HCT116 (cell line): ENCODE data around the gene UBE2E1. TPM values are rescaled to one million over a fixed set of nuclear protein-coding genes. Genes with fewer than 3 reads are reported as not detected.

Experiments
- ATAC-seq: fragments of 200-7000 bp; cut with Tn5 transposase; 2 replicates; pipeline ENCODE4 v1.9.1; 2020; ENCODE audit warnings: mild to moderate bottlenecking, moderate library complexity
- BruUV-seq: library from RNA; stranded (reverse); fragments of 400-500 nt; replicated peaks from 2 replicates; lab custom pipeline; 2021; lab: Mats Ljungman, UMichigan
- CTCF ChIA-PET: fragments of 300-600 bp; sonication (Branson Sonifier 250); formaldehyde crosslinking; loops from one replicate; lab custom pipeline; 2021; ENCODE audit warnings: antibody characterized with exemption; lab: Charles Lee
- POLR2A ChIA-PET: fragments of 300-600, 350-600 bp; sonication (Branson Sonifier 250); formaldehyde crosslinking; loops from one replicate; lab custom pipeline; 2021; ENCODE audit warnings: antibody characterized with exemption; lab: Charles Lee
- RAD21 ChIA-PET, 2 experiments: fragments of 300-600 bp; sonication (Branson Sonifier 250); formaldehyde crosslinking; loops; one replicate each; lab custom pipeline; 2023; ENCODE audit warnings: low total read pairs in 2 of 2; ENCODE audit not compliant: uncharacterized antibody in 2 of 2, unreplicated experiment in 2 of 2, low non-redundant PET in 1 of 2; lab: Charles Lee
- DNase-seq: peaks from one replicate; pipeline ENCODE4 v3.0.0-alpha.2; 2010; ENCODE audit warnings: low read depth, low spot score
- H2AFZ ChIP-seq: fragments of 200-600 bp; shearing (Covaris generic), sonication (generic); 2 replicates; pipeline ENCODE4 v1.6.1; 2017; ENCODE audit warnings: low read depth, mixed run types, mixed read lengths, antibody characterized with exemption, low read length; ENCODE audit not compliant: poor library complexity, severe bottlenecking
- H3K27ac ChIP-seq: 2 replicates; pipeline ENCODE4 v1.5.1; 2012; ENCODE audit warnings: low read depth, low read length
- H3K27me3 ChIP-seq: fragments of 200-600 bp; sonication (generic); 2 replicates; pipeline ENCODE4 v1.6.1; 2016; ENCODE audit warnings: mixed run types, low read length, mixed read lengths; ENCODE audit not compliant: insufficient read depth
- H3K36me3 ChIP-seq, 2 experiments: fragments of 200-500 bp in 1 of 2; fragments of 200-600 bp in 1 of 2; sonication (Bioruptor generic) in 1 of 2; sonication (generic) in 1 of 2; 2 replicates each; pipeline versions ENCODE4 v1.5.1 to v1.6.1; 2014 to 2016; ENCODE audit warnings: low read length in 2 of 2, inconsistent platforms in 1 of 2, mixed read lengths in 1 of 2, mixed run types in 1 of 2; ENCODE audit not compliant: insufficient read depth in 2 of 2, control insufficient read depth in 1 of 2
- H3K4me1 ChIP-seq, 2 experiments: fragments of 200-600 bp in 1 of 2; sonication (generic) in 1 of 2; 2 replicates each; pipeline versions ENCODE4 v1.5.1 to v1.6.1; 2012 to 2017; ENCODE audit warnings: low read length in 2 of 2, inconsistent platforms in 1 of 2, mild to moderate bottlenecking in 1 of 2, mixed read lengths in 1 of 2, mixed run types in 1 of 2, moderate library complexity in 1 of 2; ENCODE audit not compliant: insufficient read depth in 2 of 2, control insufficient read depth in 1 of 2
- H3K4me2 ChIP-seq: fragments of 200-600 bp; sonication (generic); 2 replicates; pipeline ENCODE4 v1.6.1; 2017; ENCODE audit warnings: mixed run types, low read length, mixed read lengths
- H3K4me3 ChIP-seq, 2 experiments: fragments of 200-600 bp in 1 of 2; sonication (generic) in 1 of 2; replicated peaks in 1 of 2; 2 replicates each; pipeline ENCODE4 v1.5.1; 2011 to 2016; ENCODE audit warnings: low read length in 2 of 2, control low read depth in 1 of 2, low read depth in 1 of 2, mild to moderate bottlenecking in 1 of 2, mixed read lengths in 1 of 2, mixed run types in 1 of 2
- H3K79me2 ChIP-seq: fragments of 200-600 bp; sonication (generic); 2 replicates; pipeline ENCODE4 v1.6.1; 2017; ENCODE audit warnings: mild to moderate bottlenecking, mixed run types, low read length, moderate library complexity, mixed read lengths; ENCODE audit not compliant: insufficient read depth
- H3K9ac ChIP-seq: fragments of 200-600 bp; sonication (generic); 2 replicates; pipeline ENCODE4 v1.6.1; 2016; ENCODE audit warnings: low read length, mixed read lengths
- H3K9me2 ChIP-seq: fragments of 200-600 bp; sonication (generic), shearing (Covaris generic); 2 replicates; pipeline ENCODE4 v1.6.1; 2017; ENCODE audit warnings: mixed run types, mild to moderate bottlenecking, moderate library complexity; ENCODE audit not compliant: insufficient read depth
- H3K9me3 ChIP-seq, 2 experiments: fragments of 200-500 bp in 1 of 2; fragments of 200-600 bp in 1 of 2; sonication (Bioruptor generic) in 1 of 2; sonication (generic) in 1 of 2; 2 replicates each; pipeline ENCODE4 v1.6.1; 2014 to 2017; ENCODE audit warnings: low read length in 2 of 2, mixed read lengths in 2 of 2, inconsistent platforms in 1 of 2, low read depth in 1 of 2, mild to moderate bottlenecking in 1 of 2, mixed run types in 1 of 2, moderate library complexity in 1 of 2; ENCODE audit not compliant: control insufficient read depth in 1 of 2, insufficient read depth in 1 of 2
- H4K20me1 ChIP-seq: fragments of 200-600 bp; sonication (generic), shearing (Covaris generic); 2 replicates; pipeline ENCODE4 v1.6.1; 2017; ENCODE audit warnings: mixed run types, mild to moderate bottlenecking, moderate library complexity; ENCODE audit not compliant: insufficient read depth
- ATF3 ChIP-seq: IDR thresholded peaks from 2 replicates; pipeline ENCODE4 v1.6.1; 2012
- CBX3 ChIP-seq: IDR thresholded peaks from 2 replicates; pipeline ENCODE4 v1.6.1; 2012; ENCODE audit warnings: low read depth
- CTCF ChIP-seq, 3 experiments: fragments of 200-600 bp in 1 of 3; sonication (generic) in 1 of 3; IDR thresholded peaks in 2 of 3; conservative IDR thresholded peaks in 1 of 3; 2 replicates each; pipeline ENCODE4 v1.5.1; 2012 to 2017; ENCODE audit warnings: low read depth in 2 of 3, low read length in 2 of 3, antibody characterized with exemption in 1 of 3, borderline replicate concordance in 1 of 3, control low read depth in 1 of 3, mild to moderate bottlenecking in 1 of 3, mixed read lengths in 1 of 3, mixed run types in 1 of 3, moderate library complexity in 1 of 3; ENCODE audit not compliant: insufficient read depth in 1 of 3
- EGR1 ChIP-seq: IDR thresholded peaks from 2 replicates; pipeline ENCODE4 v1.6.1; 2012; ENCODE audit warnings: low read depth
- EZH2phosphoT487 ChIP-seq: fragments of 200-600 bp; IDR thresholded peaks from 2 replicates; pipeline ENCODE4 v1.6.1; 2018; ENCODE audit warnings: antibody characterized with exemption, borderline replicate concordance
- JUND ChIP-seq: IDR thresholded peaks from 2 replicates; pipeline ENCODE4 v1.6.1; 2012
- MAX ChIP-seq: IDR thresholded peaks from 2 replicates; pipeline ENCODE4 v1.6.1; 2012
- RAD21 ChIP-seq: IDR thresholded peaks from 2 replicates; pipeline ENCODE4 v1.6.1; 2012; ENCODE audit warnings: low read depth, mild to moderate bottlenecking
- REST ChIP-seq: IDR thresholded peaks from 2 replicates; pipeline ENCODE4 v1.6.1; 2012; ENCODE audit warnings: low read depth
- SIN3A ChIP-seq: IDR thresholded peaks from 2 replicates; pipeline ENCODE4 v1.6.1; 2012; ENCODE audit warnings: low read depth
- SP1 ChIP-seq: IDR thresholded peaks from 2 replicates; pipeline ENCODE4 v1.6.1; 2012; ENCODE audit warnings: low read depth
- SRF ChIP-seq: IDR thresholded peaks from 2 replicates; pipeline ENCODE4 v1.6.1; 2012; ENCODE audit warnings: low read depth
- YY1 ChIP-seq: IDR thresholded peaks from 2 replicates; pipeline ENCODE4 v1.6.1; 2011; ENCODE audit warnings: low read length, low read depth, moderate library complexity, mild to moderate bottlenecking; ENCODE audit not compliant: insufficient replicate concordance; ENCODE audit errors: extremely low read depth
- ZBTB33 ChIP-seq: IDR thresholded peaks from 2 replicates; pipeline ENCODE4 v1.6.1; 2011; ENCODE audit warnings: mild to moderate bottlenecking, low read length, moderate library complexity; ENCODE audit not compliant: insufficient replicate concordance; ENCODE audit errors: extremely low read depth
- ZFX ChIP-seq: fragments of 450-650 bp; IDR thresholded peaks from 2 replicates; pipeline ENCODE4 v1.6.1; 2017
- ZNF274 ChIP-seq: fragments of 200-500 bp; sonication (Bioruptor generic); IDR thresholded peaks from 2 replicates; pipeline ENCODE4 v1.6.1; 2014; ENCODE audit warnings: mild to moderate bottlenecking, low read depth, low read length, inconsistent platforms
- intact Hi-C: fragments of 100-400 bp; cut with micrococcal nuclease; formaldehyde crosslinking; loops from 2 replicates; pipeline ENCODE4 v1.10.0; 2022
- total RNA-seq: library from RNA; stranded (reverse); gene quantifications from one replicate; pipeline ENCODE4 v1.2.1, GENCODE V29; 2021; ENCODE audit not compliant: unreplicated experiment

UBE2E1 gene
- total RNA-seq, 1 experiment from 2014 or later, result 75.1 TPM

- TF ChIP-seq REST (no peak), SP1 (no peak)
Observed at GRCh38 chr3:23879485-23879884, 73.7 kb downstream of the UBE2E1 start (continued).

- H4K20me1 ChIP-seq, result 0 out of 2 replicates have a peak, but pooled peaks cover 4% of the 10 kb centered on the region
- no peak for TF ChIP-seq ZFX
- no peak for TF ChIP-seq ZNF274
- TF ChIP-seq CBX3, result no peak
- no peak for TF ChIP-seq EZH2phosphoT487
- TF ChIP-seq YY1, result no peak
- no peak for TF ChIP-seq SIN3A
- no peak for TF ChIP-seq ZBTB33
- TF ChIP-seq SRF, result no peak
- TF ChIP-seq ATF3, result no peak
- no peak for TF ChIP-seq JUND
- TF ChIP-seq SP1, result no peak
- no peak for TF ChIP-seq MAX
- no peak for TF ChIP-seq CTCF (IDR thresholded peaks at IDR 0.05 in 2 of 3, conservative IDR thresholded peaks at IDR 0.05 in 1 of 3; ENCODE audit: borderline replicate concordance in 1 of 3, insufficient read depth in 1 of 3, low read depth in 2 of 3, low read length in 2 of 3)
- no peak for TF ChIP-seq RAD21
- TF ChIP-seq EGR1, result no peak
- no peak overlapping the region for H3K4me3 ChIP-seq
- no peak overlapping the region for H3K4me2 ChIP-seq
- ChIA-PET RAD21 (no interaction called here), POLR2A (no interaction called here), CTCF (no interaction called here)
- H2AFZ ChIP-seq, result no peak overlapping the region
- ATAC-seq (no peak), DNase-seq (no peak)
- intact Hi-C loops, result no loop called here
- no peak overlapping the region for H3K9ac ChIP-seq
- no peaks in the 10 kb centered on the region for H3K9me2 ChIP-seq
- no peak overlapping the region for H3K27ac ChIP-seq
- peaks cover 28% of the 10 kb centered on the region for H3K79me2 ChIP-seq
- H3K36me3 ChIP-seq, result no peaks in the 10 kb centered on the region
- no peaks in the 10 kb centered on the region for H3K9me3 ChIP-seq
- H3K4me1 ChIP-seq, result no peaks in the 10 kb centered on the region
- no peaks in the 10 kb centered on the region for H3K27me3 ChIP-seq
- BruUV-seq, result no TSS peak
Observed at GRCh38 chr3:23880703-23881339, 75.1 kb downstream of the UBE2E1 start.
